22Rv1 (cell line): ENCODE data around the gene B4GALNT1.

ENCODE experiments used
- ZFX ChIP-seq: fragments of 450-650 bp; IDR thresholded peaks from 2 replicates; pipeline ENCODE4 v1.6.1; 2017; ENCODE audit warnings: antibody characterized with exemption, borderline replicate concordance
- TF ChIP-seq, protein P1 (sequence below): fragments of 450-650 bp; IDR thresholded peaks from 2 replicates; pipeline ENCODE4 v1.5.1; 2017; ENCODE audit warnings: mild to moderate bottlenecking

DNA sequence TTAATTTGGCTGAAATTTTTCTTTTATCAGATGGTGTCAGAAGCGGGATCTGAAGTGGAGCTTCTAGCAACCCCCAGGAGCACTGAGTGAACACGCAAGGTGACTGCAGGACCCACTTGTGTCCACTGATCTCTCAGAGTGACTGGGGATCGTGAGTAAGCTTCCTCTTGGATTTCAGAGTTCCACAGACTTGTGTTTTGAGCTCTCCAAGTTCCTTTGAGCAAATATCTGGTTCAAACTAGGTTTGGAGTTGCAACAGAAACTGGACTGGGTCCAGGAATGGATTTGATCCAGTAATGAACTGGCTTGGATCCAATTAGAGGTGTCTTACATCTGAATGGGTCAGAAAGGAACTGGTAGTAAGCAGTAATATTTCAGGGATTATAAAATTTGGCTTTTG lies 24.7 kb upstream of the B4GALNT1 start:
- TF ChIP-seq, protein P1, sequence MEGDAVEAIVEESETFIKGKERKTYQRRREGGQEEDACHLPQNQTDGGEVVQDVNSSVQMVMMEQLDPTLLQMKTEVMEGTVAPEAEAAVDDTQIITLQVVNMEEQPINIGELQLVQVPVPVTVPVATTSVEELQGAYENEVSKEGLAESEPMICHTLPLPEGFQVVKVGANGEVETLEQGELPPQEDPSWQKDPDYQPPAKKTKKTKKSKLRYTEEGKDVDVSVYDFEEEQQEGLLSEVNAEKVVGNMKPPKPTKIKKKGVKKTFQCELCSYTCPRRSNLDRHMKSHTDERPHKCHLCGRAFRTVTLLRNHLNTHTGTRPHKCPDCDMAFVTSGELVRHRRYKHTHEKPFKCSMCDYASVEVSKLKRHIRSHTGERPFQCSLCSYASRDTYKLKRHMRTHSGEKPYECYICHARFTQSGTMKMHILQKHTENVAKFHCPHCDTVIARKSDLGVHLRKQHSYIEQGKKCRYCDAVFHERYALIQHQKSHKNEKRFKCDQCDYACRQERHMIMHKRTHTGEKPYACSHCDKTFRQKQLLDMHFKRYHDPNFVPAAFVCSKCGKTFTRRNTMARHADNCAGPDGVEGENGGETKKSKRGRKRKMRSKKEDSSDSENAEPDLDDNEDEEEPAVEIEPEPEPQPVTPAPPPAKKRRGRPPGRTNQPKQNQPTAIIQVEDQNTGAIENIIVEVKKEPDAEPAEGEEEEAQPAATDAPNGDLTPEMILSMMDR = no peak
- TF ChIP-seq ZFX = no peak
